OCI-LY1 (cell line): ENCODE results near the gene SUMO4.

Experiments used
- EZH2 ChIP-seq: fragments of 200-600 bp; sonication (generic), shearing (Covaris generic); IDR thresholded peaks from 2 replicates; pipeline ENCODE4 v1.8.0; 2017; ENCODE audit warnings: borderline replicate concordance, mixed run types, mild to moderate bottlenecking, antibody characterized with exemption, low read length, moderate library complexity, mixed read lengths
- TF ChIP-seq, protein P1 (sequence below): fragments of 200-600 bp; sonication (generic), shearing (Covaris generic); IDR thresholded peaks from 2 replicates; pipeline ENCODE4 v1.5.1; 2017; ENCODE audit warnings: mild to moderate bottlenecking, antibody characterized with exemption, low read length, moderate library complexity, mixed read lengths

DNA sequence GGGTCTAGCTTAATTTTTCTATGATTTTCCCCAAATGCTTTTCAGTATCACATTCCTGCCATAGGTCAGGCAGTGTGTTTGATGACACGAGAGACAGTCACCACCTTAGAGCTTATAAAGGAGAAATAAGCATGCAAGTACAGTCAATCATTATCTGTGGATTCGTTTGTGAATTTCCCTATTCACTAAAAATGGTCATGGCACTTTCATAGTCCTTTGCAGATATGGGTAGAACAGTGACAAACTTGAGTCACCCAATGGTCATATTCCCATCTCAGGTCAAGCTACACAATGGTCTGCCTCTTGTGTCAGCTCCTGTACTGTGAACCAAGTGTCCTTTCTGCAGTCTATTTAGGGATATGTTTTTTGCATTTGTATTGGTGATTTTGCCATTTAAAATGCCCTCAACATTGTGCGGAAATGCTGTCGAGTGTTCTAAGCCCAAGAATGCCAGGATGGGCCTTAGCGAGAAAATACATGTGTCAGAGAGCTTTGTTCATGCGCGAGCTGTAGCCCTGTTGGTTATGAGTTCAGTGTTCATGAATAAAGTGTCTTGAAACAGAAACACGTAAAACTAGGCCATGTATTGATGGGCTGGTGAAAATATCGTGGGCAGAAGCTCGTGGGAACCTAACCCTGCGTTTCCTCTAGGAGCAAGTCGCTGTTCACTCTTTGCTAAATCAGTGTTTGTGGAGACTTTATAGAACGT is 19.8 kb downstream of the SUMO4 start:
- no peak for TF ChIP-seq EZH2
- TF ChIP-seq, protein P1, sequence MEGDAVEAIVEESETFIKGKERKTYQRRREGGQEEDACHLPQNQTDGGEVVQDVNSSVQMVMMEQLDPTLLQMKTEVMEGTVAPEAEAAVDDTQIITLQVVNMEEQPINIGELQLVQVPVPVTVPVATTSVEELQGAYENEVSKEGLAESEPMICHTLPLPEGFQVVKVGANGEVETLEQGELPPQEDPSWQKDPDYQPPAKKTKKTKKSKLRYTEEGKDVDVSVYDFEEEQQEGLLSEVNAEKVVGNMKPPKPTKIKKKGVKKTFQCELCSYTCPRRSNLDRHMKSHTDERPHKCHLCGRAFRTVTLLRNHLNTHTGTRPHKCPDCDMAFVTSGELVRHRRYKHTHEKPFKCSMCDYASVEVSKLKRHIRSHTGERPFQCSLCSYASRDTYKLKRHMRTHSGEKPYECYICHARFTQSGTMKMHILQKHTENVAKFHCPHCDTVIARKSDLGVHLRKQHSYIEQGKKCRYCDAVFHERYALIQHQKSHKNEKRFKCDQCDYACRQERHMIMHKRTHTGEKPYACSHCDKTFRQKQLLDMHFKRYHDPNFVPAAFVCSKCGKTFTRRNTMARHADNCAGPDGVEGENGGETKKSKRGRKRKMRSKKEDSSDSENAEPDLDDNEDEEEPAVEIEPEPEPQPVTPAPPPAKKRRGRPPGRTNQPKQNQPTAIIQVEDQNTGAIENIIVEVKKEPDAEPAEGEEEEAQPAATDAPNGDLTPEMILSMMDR, result no peak
